Esophagus squamous epithelium (tissue), 4 donors: ENCODE results near the gene PRCP.

ENCODE experiments used
- CTCF ChIP-seq, 6 experiments: fragments of 450-650 bp in 4 of 6; fragments of 200-600 bp in 2 of 6; sonication (generic) in 2 of 6; IDR thresholded peaks; one replicate each; pipeline ENCODE4 v1.5.1; 2016 to 2019; ENCODE audit warnings: antibody characterized with exemption in 6 of 6, mild to moderate bottlenecking in 4 of 6, moderate library complexity in 4 of 6
- POLR2A ChIP-seq, 4 donors: fragments of 450-650 bp; IDR thresholded peaks; one replicate each; pipeline ENCODE4 v1.6.1; 2017; ENCODE audit warnings: antibody characterized with exemption in 4 of 4, mild to moderate bottlenecking in 4 of 4, moderate library complexity in 3 of 4

- TF ChIP-seq POLR2A (IDR thresholded peaks at IDR 0.05) (no peak), CTCF (IDR thresholded peaks at IDR 0.05) (no peak)
Observed at GRCh38 chr11:82930734-82931133, 30.5 kb upstream of the PRCP start.
